Measurements from ENCODE around the gene PGLYRP1. TPM values are rescaled to one million over a fixed set of nuclear protein-coding genes. Genes with fewer than 3 reads are reported as not detected.

Gene PGLYRP1
- total RNA-seq, 1 experiment from 2014 or later, result not detected

- no CpG with 5 or more reads among the region's 13 CpGs for WGBS (ENCODE audit: extremely low coverage, insufficient read length, low lambda C conversion rate)
- H3K9ac ChIP-seq (ENCODE audit: extremely low read depth, insufficient read length, low read length), result peak overlapping the region; percentile 76
- H3K4ac ChIP-seq (ENCODE audit: low read depth, low read length), result no peak overlapping the region
- no peak overlapping the region for H2BK5ac ChIP-seq (ENCODE audit: insufficient read length, low read length)
- no peak overlapping the region for H3K27ac Mint-ChIP-seq
- H3K79me1 ChIP-seq (ENCODE audit: insufficient read depth, low read depth, low read length, poor library complexity, severe bottlenecking), result peaks cover 3% of the 10 kb centered on the region
- no peak overlapping the region for H3K4me3 Mint-ChIP-seq
- H2AK5ac ChIP-seq (ENCODE audit: insufficient read length, low read length), result no peak overlapping the region
- no peak overlapping the region for H3K23ac ChIP-seq (ENCODE audit: insufficient read length, low read depth, low read length)
- no peaks in the 10 kb centered on the region for H3K9me3 ChIP-seq (ENCODE audit: control insufficient read depth, low read depth, low read length)
- no peak overlapping the region for H2BK15ac ChIP-seq (ENCODE audit: low read depth, low read length)
- H3K23me2 ChIP-seq (ENCODE audit: insufficient read length, low read depth, low read length, poor library complexity, severe bottlenecking), result peaks cover 14% of the 10 kb centered on the region
- no peak overlapping the region for H2BK20ac ChIP-seq (ENCODE audit: low read depth, low read length, poor library complexity, severe bottlenecking)
- 0 out of 2 replicates have a peak, but pooled peaks cover 5% of the 10 kb centered on the region for H3K79me2 ChIP-seq (ENCODE audit: insufficient read depth, low read length)
- H3K27me3 ChIP-seq (ENCODE audit: insufficient read depth, low read length), result no peaks in the 10 kb centered on the region
- H3K4me2 ChIP-seq (ENCODE audit: insufficient read depth, insufficient read length, low read length), result peak overlapping the region; percentile 94
- peaks cover 6 to 7% (median 6%) of the 10 kb centered on the region in 3 experiments; a peak in 6 of 7 replicates for H3K36me3 Mint-ChIP-seq (ENCODE audit: insufficient read depth in 1 of 3, low read depth in 3 of 3)
- H3K9me3 Mint-ChIP-seq, result no peaks in the 10 kb centered on the region; a peak in 2 of 5 replicates
- peaks cover 3% of the 10 kb centered on the region; the same call in 1 of the 2 replicates for H3K27me3 Mint-ChIP-seq (ENCODE audit: low read depth)
- no peaks in the 10 kb centered on the region for H4K20me1 ChIP-seq (ENCODE audit: control insufficient read depth, insufficient read depth, insufficient read length)
- no peak for TF ChIP-seq CTCF (conservative IDR thresholded peaks at IDR 0.05)
- no peak overlapping the region for H3K14ac ChIP-seq (ENCODE audit: insufficient read depth, low read length)
- no peak overlapping the region for H4K8ac ChIP-seq (replicated peaks; ENCODE audit: insufficient read length, low read depth, low read length)
- peaks cover 14 to 33% of the 10 kb centered on the region in 2 experiments for H3K4me1 Mint-ChIP-seq
- no peak overlapping the region for H2AFZ ChIP-seq (ENCODE audit: low read length)
- no peak overlapping the region for H3K56ac ChIP-seq (ENCODE audit: insufficient read length, low read depth, low read length)
- no peaks in the 10 kb centered on the region for H3K4me1 ChIP-seq (ENCODE audit: insufficient read depth, low read length)
- no peak overlapping the region for H3K18ac ChIP-seq (ENCODE audit: insufficient read length, low read depth, low read length)
- no peak overlapping the region for H3T11ph ChIP-seq (ENCODE audit: low read length)
- no peak for DNase-seq
- no peak overlapping the region for H2BK120ac ChIP-seq (ENCODE audit: low read depth, low read length, poor library complexity, severe bottlenecking)
- H4K91ac ChIP-seq (ENCODE audit: insufficient read length, low read depth, low read length), result no peak overlapping the region
- no peak overlapping the region for H3K27ac ChIP-seq (ENCODE audit: insufficient read length, low read depth, low read length)
- no peak overlapping the region for H4K5ac ChIP-seq (ENCODE audit: insufficient read length, low read depth, low read length)
- no peak overlapping the region for H2BK12ac ChIP-seq (ENCODE audit: insufficient read length, low read depth, low read length)
Observed at GRCh38 chr19:45995715-45996385, 27.0 kb downstream of the PGLYRP1 start.
